HG03460 (cell line): ENCODE measurements around the gene SLC39A2.

Experiments used
- ATAC-seq: cut with Tn5 transposase; IDR thresholded peaks from one replicate; pipeline ENCODE4 v1.9.1; 2021; ENCODE audit not compliant: unreplicated experiment

SLC39A2 gene

GRCh38 chr14:21043387-21043973 lies 44.4 kb downstream of the SLC39A2 start:
- ATAC-seq = no peak

- ATAC-seq = no peak
These were observed 45.0 kb downstream of the SLC39A2 start for GRCh38 chr14:21043974-21044618.

GRCh38 chr14:21047378-21047781 lies 48.3 kb downstream of the SLC39A2 start:
- no peak for ATAC-seq

GRCh38 chr14:21048638-21049037 lies 49.5 kb downstream of the SLC39A2 start:
- ATAC-seq = no peak

GRCh38 chr14:21049271-21049673 lies 50.2 kb downstream of the SLC39A2 start:
- ATAC-seq = no peak

- ATAC-seq = no peak
These were observed 51.5 kb downstream of the SLC39A2 start for GRCh38 chr14:21050597-21050996.
